ENCODE measurements around the gene SRGAP3. TPM values are rescaled to one million over a fixed set of nuclear protein-coding genes. Genes with fewer than 3 reads are reported as not detected.
A peak's percentile ranks its signal among the peaks of the same experiment; 100 is the strongest.

SRGAP3 gene
- total RNA-seq, 8 experiments from 2014 or later = 24.3 to 77.7 (median 51.0) TPM

DNA sequence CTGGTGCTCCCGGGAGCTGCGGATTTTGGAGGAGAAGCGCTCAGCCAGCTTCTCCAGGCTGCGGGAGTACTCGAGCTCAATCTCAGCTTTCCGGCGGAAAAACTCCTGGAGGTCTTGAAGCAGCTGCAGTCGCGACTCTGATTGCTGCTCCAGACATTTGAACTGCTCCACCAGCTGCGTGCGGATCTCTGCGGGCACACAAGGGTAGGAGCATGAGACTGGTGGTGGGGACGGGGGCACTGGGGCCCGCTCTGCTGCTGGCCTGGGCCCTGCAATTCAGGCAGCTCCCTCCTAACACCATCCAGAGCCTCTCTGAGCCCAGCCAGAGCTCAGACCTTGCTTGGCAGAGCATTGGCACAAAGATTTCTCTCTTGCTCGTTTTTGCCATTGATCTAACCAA, 124.7 kb downstream of the SRGAP3 start:
- no peak overlapping the region for H3K27ac ChIP-seq
- H3K4me3 ChIP-seq = no peak overlapping the region
- in situ Hi-C loops (cut with MboI; ENCODE audit: low pct_unique_long_range_greater_than_20kb in 2 of 9, low sequenced_read_pairs in 9 of 9, unreplicated experiment in 9 of 9) = loop anchor here in 1 of 9 experiments (25.0 kb wide), 1 partner anchor 113 kb away; the partner anchor contains the start of gene SRGAP3
- 83 to 100% (median 96%) methylated on average over 3 to 8 of the region's 15 CpGs; no CpG with 5 or more reads in 6 of the 10 experiments for WGBS, 10 experiments
- H3K4me1 ChIP-seq (replicated peaks in 1 of 2) = peaks cover 38 to 43% of the 10 kb centered on the region in 2 donors
- no peak for ATAC-seq (replicated peaks in 6 of 8)

DNA sequence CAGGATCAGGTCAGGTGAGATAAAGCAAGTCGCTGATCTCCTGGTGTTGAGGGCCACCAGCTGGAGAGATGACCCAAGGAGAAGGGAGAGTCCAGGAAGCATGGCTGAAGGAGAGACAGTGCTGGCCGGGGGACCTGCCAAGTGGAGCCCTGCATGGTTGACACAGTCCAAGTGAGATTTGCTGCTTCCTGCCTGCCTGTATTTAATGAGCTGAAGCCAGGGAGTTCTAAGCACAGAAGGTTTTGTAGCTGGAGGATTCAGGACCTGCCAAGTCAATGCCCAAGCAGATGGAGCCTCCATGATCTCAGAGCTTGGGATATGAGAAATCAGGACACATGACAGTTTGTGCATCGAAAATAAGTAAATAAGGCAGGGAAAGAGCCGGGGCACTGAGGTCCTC, 125.6 kb downstream of the SRGAP3 start:
- 54 to 100% (median 93%) methylated on average over 1 to 4 of the region's 4 CpGs; no CpG with 5 or more reads in 2 of the 10 experiments for WGBS, 10 experiments
- Histone ChIP-seq H3K4me1 (replicated peaks in 1 of 2) (peaks cover 33 to 38% of the 10 kb centered on the region in 2 donors), H3K4me3 (no peak overlapping the region), H3K27ac (no peak overlapping the region)
- ATAC-seq (replicated peaks in 6 of 8) = peak in 1 of 8 experiments; percentile 5
- in situ Hi-C loops (cut with MboI; ENCODE audit: low pct_unique_long_range_greater_than_20kb in 2 of 9, low sequenced_read_pairs in 9 of 9, unreplicated experiment in 9 of 9) = no loop called here

DNA sequence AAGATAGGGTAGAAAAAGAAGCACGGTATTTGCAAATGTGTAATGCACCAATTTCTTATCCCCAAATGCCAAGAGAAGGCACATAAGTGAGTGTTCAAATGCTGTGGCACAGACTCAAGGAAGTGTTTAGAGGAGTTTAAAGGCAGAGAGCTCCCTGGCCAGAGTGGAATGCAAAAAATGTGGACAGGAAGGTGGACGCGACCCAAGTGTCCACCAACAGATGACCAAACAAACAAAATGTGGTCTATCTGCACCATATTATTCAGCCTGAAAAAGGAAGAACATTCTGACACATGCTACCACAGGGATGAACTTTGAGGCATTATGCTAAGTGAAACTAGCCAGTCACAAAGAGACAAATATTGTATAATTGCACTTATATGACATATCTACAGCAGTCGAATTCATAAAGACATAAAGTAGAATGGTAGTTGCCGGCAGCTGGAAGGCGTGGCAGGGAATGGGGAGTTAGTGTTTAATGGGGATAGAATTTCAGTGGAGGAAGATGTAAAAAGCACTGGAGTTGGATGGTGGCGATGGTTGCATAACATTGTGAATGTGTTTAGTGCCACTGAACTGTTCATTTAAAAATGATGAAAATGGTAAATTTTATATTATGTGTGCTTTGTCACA, 126.6 kb downstream of the SRGAP3 start:
- 13 to 99% (median 89%) methylated on average over 2 to 6 of the region's 7 CpGs for WGBS, 10 experiments
- ATAC-seq (replicated peaks in 6 of 8) = peak in 2 of 8 experiments; percentile 20 to 84
- H3K4me1 ChIP-seq (replicated peaks in 1 of 2) = peaks cover 33 to 38% of the 10 kb centered on the region in 2 donors
- in situ Hi-C loops (cut with MboI; ENCODE audit: low pct_unique_long_range_greater_than_20kb in 2 of 9, low sequenced_read_pairs in 9 of 9, unreplicated experiment in 9 of 9) = no loop called here
- no peak overlapping the region for H3K4me3 ChIP-seq
- H3K27ac ChIP-seq = no peak overlapping the region

DNA sequence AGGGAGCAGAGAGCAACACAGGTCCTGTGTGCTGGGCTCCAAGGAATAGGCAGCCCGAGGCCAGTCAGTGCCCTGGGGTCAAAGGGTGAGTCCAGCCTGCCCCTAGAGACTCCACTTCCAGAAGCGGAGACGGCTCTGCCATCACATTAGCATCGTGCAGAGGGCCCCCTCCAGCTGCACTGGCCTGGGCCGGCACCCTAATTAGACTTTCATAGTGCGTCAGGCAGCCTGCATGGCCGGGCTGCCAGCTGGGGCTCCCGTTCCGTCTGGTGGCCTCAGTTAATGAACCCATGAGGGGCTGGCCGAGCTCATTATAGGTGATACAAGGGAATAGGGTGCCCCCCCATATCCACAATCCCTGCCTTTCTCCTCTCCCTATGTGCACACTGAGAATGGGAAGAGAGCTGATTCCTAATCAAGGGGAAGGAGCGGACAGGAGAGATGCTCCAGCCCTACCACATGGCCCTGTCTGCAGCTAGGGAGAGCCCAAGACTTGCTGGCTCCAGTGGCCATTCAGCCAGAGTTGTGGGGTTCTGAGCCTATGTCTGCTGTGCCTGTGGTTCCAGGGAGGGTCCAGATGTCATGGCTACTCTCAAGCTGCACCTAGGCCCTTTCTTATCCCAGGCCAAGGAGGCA, 128.0 kb downstream of the SRGAP3 start:
- WGBS, 10 experiments = 0 to 97% (median 30%) methylated on average over 2 to 6 of the region's 11 CpGs; no CpG with 5 or more reads in 5 of the 10 experiments
- Histone ChIP-seq H3K27ac (peak overlapping the region; percentile 58 to 78), H3K4me1 (replicated peaks in 1 of 2) (peaks cover 33 to 38% of the 10 kb centered on the region in 2 donors), H3K4me3 (no peak overlapping the region)
- peak in 5 of 8 experiments; percentile 89 to 98 (median 97) for ATAC-seq (replicated peaks in 6 of 8)
- in situ Hi-C loops (cut with MboI; ENCODE audit: low pct_unique_long_range_greater_than_20kb in 2 of 9, low sequenced_read_pairs in 9 of 9, unreplicated experiment in 9 of 9) = no loop called here

DNA sequence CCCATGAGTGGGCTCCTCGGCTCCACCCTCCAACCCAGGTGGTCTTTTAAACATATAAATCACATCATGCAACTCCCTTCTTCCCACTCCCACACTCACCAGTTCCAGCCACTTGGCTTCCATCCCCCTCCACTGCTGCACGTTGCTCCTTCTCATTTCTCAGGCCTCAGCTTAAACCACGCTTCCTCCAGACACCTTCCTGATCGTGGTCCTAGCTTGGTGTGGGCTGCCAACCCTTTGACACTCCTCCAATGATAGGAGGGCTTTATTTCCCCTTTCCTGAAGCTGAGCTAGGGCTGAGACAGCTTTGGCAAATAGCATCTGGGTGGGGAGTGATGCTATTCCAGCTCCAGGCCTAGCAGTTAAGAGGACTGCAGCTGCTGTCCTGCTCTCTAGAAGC, 130.1 kb downstream of the SRGAP3 start:
- no peak for ATAC-seq (replicated peaks in 6 of 8)
- WGBS, 10 experiments = 20 to 100% (median 90%) methylated on average over 1 to 4 of the region's 4 CpGs; no CpG with 5 or more reads in 2 of the 10 experiments
- no peak overlapping the region for H3K4me3 ChIP-seq
- peaks cover 17 to 21% of the 10 kb centered on the region in 2 donors for H3K4me1 ChIP-seq (replicated peaks in 1 of 2)
- in situ Hi-C loops (cut with MboI; ENCODE audit: low pct_unique_long_range_greater_than_20kb in 2 of 9, low sequenced_read_pairs in 9 of 9, unreplicated experiment in 9 of 9) = no loop called here
- H3K27ac ChIP-seq = peak overlapping the region in 1 of 2 donors; percentile 16

DNA sequence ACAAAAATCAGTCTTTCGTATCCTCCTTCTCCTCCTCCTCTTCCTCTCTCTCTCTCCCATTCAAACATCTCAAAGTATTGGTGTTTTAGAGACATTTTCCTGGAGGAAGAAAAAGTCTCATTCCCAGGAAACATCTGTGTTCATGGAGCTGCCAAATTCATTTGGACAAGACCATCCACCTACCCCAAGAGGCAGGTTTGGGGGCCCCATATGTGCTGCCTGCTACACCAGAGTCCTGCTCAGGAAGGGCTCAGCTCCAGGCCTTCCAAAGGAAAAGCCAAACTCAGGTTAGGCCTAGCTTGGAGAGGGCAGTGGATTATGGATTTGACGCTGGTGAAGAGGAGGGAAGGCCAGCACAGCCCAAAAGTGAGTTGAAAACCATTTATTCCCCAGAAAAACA, 131.2 kb downstream of the SRGAP3 start:
- 75 to 100% (median 81%) methylated on average over 1 to 2 of the region's 2 CpGs; no CpG with 5 or more reads in 4 of the 10 experiments for WGBS, 10 experiments
- H3K4me3 ChIP-seq = no peak overlapping the region
- no peak overlapping the region for H3K27ac ChIP-seq
- in situ Hi-C loops (cut with MboI; ENCODE audit: low pct_unique_long_range_greater_than_20kb in 2 of 9, low sequenced_read_pairs in 9 of 9, unreplicated experiment in 9 of 9) = no loop called here
- H3K4me1 ChIP-seq (replicated peaks in 1 of 2) = peaks cover 17% of the 10 kb centered on the region in 2 donors
- no peak for ATAC-seq (replicated peaks in 6 of 8)

DNA sequence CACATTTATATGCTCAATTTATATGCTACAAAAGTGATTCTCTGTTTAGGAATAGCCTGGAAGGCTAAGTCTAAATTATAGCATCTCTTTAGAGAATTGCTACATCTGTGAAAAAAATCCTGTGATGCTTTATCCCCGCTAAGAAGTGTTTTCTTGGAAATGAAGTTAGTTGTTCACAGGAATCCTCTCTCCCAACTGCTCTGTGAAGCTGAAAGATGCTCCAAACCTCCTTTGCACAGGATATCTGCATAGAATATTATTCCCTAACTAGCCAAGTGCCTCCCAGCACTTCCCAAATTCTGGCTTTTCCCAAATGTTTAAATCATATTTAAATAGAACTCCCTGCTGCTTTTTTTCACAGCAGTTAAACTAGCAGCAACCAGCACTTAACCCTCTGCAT, 132.2 kb downstream of the SRGAP3 start:
- in situ Hi-C loops (cut with MboI; ENCODE audit: low pct_unique_long_range_greater_than_20kb in 2 of 9, low sequenced_read_pairs in 9 of 9, unreplicated experiment in 9 of 9) = no loop called here
- H3K4me3 ChIP-seq = no peak overlapping the region
- peak in 1 of 8 experiments; percentile 39 for ATAC-seq (replicated peaks in 6 of 8)
- H3K4me1 ChIP-seq (replicated peaks in 1 of 2) = peaks cover 17 to 23% of the 10 kb centered on the region in 2 donors
- 14 to 100% (median 88%) methylated on average over 1 of the region's 1 CpG; no CpG with 5 or more reads in 3 of the 10 experiments for WGBS, 10 experiments
- no peak overlapping the region for H3K27ac ChIP-seq

DNA sequence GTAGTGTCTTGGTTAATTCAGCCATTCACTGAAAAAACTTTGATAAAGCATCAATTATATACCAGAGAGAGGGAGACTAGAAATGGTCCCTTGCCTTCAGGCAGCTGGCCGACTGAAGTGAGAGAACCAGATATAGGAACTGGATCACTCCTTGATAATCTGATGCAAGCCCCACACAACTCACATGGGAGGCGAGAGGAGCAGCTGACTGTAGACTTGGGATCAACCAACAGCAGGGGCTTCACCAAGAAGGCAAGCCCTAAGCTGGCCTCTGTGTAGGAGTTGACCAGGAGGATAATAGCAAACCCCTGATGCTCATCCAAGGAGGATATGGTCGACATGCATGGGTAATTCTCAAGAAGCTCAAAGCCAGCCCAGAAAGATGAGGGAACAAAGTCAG, 133.1 kb downstream of the SRGAP3 start:
- in situ Hi-C loops (cut with MboI; ENCODE audit: low pct_unique_long_range_greater_than_20kb in 2 of 9, low sequenced_read_pairs in 9 of 9, unreplicated experiment in 9 of 9) = no loop called here
- Histone ChIP-seq H3K4me3 (no peak overlapping the region), H3K4me1 (replicated peaks in 1 of 2) (peaks cover 11 to 20% of the 10 kb centered on the region in 2 donors), H3K27ac (no peak overlapping the region)
- WGBS, 10 experiments = 0 to 100% (median 86%) methylated on average over 1 to 3 of the region's 3 CpGs; no CpG with 5 or more reads in 3 of the 10 experiments
- peak in 3 of 8 experiments; percentile 34 to 81 (median 44) for ATAC-seq (replicated peaks in 6 of 8)

DNA sequence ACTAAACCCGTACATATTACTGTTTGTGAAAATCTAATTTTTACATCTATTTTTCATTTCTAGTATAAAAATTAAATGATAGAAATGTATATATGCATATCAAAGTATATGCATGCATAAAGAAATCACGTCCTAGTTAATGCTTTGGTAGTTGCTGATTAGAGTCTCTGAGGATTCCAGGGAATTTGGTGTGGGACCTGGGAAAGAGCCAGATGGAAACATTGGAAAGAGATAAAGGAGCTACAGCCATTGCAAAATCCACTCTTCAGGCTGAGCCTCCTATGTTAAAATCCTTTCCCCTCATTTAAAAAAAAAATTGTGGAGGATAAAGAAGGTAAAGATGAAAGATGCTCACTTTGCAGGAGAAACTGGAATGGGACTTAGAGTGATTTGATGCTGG, 134.1 kb downstream of the SRGAP3 start:
- WGBS, 10 experiments = 50 to 100% (median 92%) methylated on average over 1 to 2 of the region's 2 CpGs; no CpG with 5 or more reads in 3 of the 10 experiments
- no peak for ATAC-seq (replicated peaks in 6 of 8)
- in situ Hi-C loops (cut with MboI; ENCODE audit: low pct_unique_long_range_greater_than_20kb in 2 of 9, low sequenced_read_pairs in 9 of 9, unreplicated experiment in 9 of 9) = no loop called here
- Histone ChIP-seq H3K4me3 (no peak overlapping the region), H3K27ac (no peak overlapping the region), H3K4me1 (replicated peaks in 1 of 2) (peaks cover under 1 to 12% of the 10 kb centered on the region in 2 donors)

DNA sequence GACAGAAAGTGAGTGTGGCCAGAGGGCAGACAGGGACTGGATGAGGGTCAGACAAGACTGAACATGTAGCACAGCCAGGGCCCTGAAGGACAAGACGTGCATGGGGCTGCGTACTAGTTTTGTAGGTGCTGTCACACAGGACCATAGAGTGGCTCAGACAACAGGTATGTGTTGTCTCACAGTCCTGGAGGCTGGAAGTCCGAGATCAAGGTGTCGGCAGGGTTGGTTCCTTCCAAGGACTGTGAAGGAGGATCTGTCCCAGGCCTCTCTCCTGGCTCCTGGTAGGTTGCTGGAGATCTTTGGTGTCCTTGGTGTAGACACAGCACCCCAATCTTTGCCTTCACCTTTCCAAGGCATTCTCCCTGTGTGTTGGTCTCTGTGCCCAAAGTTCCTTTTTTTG, 136.4 kb downstream of the SRGAP3 start:
- Histone ChIP-seq H3K4me3 (no peak overlapping the region), H3K4me1 (replicated peaks in 1 of 2) (peaks cover 0 to 12% of the 10 kb centered on the region in 2 donors), H3K27ac (no peak overlapping the region)
- in situ Hi-C loops (cut with MboI; ENCODE audit: low pct_unique_long_range_greater_than_20kb in 2 of 9, low sequenced_read_pairs in 9 of 9, unreplicated experiment in 9 of 9) = no loop called here
- ATAC-seq (replicated peaks in 6 of 8) = no peak
- 14 to 100% (median 83%) methylated on average over 1 to 4 of the region's 4 CpGs; no CpG with 5 or more reads in 6 of the 10 experiments for WGBS, 10 experiments

DNA sequence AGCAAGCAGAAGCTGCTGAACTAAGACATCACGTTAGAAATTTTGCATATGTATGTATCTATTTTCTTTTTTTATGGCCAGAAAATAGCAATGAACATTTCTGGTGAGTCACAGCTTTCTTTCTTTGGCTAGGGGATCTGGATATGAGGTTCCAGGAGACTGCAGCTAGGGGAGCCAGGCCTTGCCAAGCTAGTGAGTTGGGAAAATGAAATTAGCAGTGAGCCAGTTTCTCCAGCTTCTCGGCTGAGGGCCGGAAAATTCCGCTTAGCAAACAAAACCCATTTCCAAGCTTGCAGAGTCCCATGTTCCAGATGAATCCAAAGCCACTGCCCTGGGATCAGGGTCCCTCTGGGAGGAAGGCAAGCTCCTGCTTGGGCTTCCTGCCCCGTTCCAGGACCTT, 137.6 kb downstream of the SRGAP3 start:
- Histone ChIP-seq H3K4me3 (no peak overlapping the region), H3K4me1 (replicated peaks in 1 of 2) (peaks cover 2 to 12% of the 10 kb centered on the region in 2 donors), H3K27ac (peak overlapping the region in 1 of 2 donors; percentile 5)
- WGBS, 10 experiments = 0 to 87% (median 61%) methylated on average over 1 to 5 of the region's 5 CpGs; no CpG with 5 or more reads in 4 of the 10 experiments
- ATAC-seq (replicated peaks in 6 of 8) = peak in 4 of 8 experiments; percentile 70 to 92 (median 74)
- in situ Hi-C loops (cut with MboI; ENCODE audit: low pct_unique_long_range_greater_than_20kb in 2 of 9, low sequenced_read_pairs in 9 of 9, unreplicated experiment in 9 of 9) = no loop called here

DNA sequence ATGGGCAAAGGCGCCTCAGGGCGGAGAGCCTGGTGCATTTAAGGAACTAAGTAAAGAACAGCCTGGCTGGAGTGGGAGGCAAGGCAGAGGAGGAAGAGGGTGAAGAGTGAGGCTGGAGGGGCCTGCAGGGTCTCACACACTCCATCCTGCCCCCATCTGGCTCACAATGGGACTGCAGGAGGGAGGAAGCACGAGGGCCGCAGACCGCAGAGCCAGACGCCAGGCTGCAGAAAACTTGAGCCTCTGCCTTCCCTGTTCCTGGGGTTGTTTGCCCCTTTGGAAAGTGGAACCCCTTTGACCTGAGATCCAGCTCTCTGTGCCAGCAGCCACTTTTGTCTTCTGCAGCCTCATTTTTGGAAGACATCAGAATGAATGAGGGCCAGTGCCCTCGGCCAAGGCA, 138.0 kb downstream of the SRGAP3 start:
- in situ Hi-C loops (cut with MboI; ENCODE audit: low pct_unique_long_range_greater_than_20kb in 2 of 9, low sequenced_read_pairs in 9 of 9, unreplicated experiment in 9 of 9) = no loop called here
- no peak for ATAC-seq (replicated peaks in 6 of 8)
- WGBS, 10 experiments = 85 to 100% (median 92%) methylated on average over 2 to 6 of the region's 7 CpGs; no CpG with 5 or more reads in 5 of the 10 experiments
- peaks cover 2 to 12% of the 10 kb centered on the region in 2 donors for H3K4me1 ChIP-seq (replicated peaks in 1 of 2)
- H3K27ac ChIP-seq = no peak overlapping the region
- H3K4me3 ChIP-seq = no peak overlapping the region

DNA sequence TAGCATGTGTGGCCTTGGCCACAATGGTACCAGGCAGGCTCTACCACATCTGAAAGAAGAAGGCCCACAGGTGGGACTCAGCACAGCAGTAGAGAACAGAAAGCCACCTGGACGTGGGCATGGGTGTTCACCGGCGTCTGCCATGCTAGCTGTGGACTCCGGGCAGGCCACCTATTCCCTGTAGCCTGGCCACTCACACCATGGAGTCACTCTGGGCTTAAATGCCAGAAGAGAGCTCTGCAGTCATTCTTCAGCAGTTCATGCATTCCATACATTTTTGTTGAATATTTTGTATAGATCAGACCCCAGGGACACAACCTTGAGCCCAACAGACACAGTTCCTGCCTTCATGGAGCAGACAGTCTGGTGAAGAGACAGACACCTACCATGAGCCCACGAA, 138.6 kb downstream of the SRGAP3 start:
- no peak overlapping the region for H3K27ac ChIP-seq
- ATAC-seq (replicated peaks in 6 of 8) = no peak
- in situ Hi-C loops (cut with MboI; ENCODE audit: low pct_unique_long_range_greater_than_20kb in 2 of 9, low sequenced_read_pairs in 9 of 9, unreplicated experiment in 9 of 9) = no loop called here
- peaks cover 7 to 16% of the 10 kb centered on the region in 2 donors for H3K4me1 ChIP-seq (replicated peaks in 1 of 2)
- 83 to 100% (median 100%) methylated on average over 1 to 5 of the region's 5 CpGs; no CpG with 5 or more reads in 7 of the 10 experiments for WGBS, 10 experiments
- no peak overlapping the region for H3K4me3 ChIP-seq
